KG1 (cell line): ENCODE measurements around the gene DLX6.
"Not testable (repeated sequence)": the region's sequence is repeated elsewhere in the genome, so short reads cannot be mapped to it uniquely, and the experiment has no call there.

Experiments
- DNase-seq: peaks from one replicate; lab custom pipeline; 2025; lab: John Stamatoyannopoulos, UW

DLX6 gene

DNA sequence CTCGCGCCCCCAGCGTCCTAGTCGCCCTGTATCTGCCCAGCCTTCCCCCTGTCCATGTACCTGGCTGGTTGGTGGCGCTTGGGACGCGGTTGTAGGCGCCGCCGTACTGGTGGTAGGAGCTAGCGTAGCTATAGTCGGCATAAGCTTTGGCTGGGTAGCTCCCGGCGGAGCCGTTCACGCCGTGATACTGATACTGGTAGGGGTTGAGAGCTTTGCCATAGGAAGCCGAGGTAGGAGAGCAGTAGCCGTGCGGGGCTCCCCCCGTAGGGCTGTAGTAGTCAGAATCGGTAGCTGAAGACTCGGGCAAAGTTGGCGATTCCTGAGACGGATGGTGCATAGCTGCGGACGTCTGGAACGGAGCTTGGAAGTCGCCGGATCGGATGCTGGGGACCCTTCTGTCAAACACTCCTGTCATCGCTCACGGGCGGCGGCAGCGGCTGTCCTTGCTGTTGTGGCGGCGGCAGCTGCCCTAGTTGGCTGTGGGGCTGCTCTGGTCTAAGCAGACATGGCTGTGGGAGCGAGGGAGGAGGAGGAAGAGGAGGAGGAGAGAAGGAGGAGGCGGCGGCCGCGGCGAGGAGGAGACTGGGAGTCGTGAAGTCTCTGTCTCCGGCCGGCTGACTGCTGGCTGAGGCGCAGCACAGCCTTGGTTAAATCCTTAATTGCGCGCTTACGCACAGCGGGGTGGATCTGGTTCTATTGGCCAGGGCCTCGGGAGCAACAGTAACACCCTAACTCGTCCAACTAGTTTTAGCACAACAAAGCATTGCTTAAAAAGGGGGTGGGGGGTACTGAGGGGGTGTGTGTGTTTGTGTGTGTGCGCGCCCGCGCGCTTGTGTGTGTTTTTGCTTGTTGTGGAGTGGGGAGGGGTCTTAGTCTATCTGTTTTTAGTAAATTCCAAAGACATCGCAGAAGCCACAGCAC lies 19.1 kb downstream of the DLX6 start, which contains the start of gene DLX5:
Gene DLX5, minus strand, starts transcription at position 623 of the 921 bp plus-strand sequence. Its CDS starts 208 bp downstream, at position 415.
- DNase-seq = no peak

DNA sequence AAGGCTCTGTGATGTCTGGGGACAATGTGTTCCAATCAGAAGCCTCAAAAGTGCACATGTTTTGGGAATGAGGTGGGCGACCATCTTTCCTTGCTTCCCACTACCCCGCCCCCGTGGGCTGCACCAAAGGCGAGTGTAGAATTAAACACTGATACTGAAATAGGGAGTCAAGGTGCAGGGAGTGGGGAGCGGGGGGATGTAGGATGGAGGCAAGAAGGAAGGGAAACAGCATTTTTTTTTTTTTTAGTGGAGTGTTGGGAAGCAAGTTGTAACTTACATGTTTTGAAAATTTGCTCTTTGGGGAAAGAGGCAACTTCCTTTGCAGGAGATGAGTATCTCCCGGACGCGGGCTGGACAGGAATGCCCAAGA lies 19.8 kb downstream of the DLX6 start:
- no peak for DNase-seq

DNA sequence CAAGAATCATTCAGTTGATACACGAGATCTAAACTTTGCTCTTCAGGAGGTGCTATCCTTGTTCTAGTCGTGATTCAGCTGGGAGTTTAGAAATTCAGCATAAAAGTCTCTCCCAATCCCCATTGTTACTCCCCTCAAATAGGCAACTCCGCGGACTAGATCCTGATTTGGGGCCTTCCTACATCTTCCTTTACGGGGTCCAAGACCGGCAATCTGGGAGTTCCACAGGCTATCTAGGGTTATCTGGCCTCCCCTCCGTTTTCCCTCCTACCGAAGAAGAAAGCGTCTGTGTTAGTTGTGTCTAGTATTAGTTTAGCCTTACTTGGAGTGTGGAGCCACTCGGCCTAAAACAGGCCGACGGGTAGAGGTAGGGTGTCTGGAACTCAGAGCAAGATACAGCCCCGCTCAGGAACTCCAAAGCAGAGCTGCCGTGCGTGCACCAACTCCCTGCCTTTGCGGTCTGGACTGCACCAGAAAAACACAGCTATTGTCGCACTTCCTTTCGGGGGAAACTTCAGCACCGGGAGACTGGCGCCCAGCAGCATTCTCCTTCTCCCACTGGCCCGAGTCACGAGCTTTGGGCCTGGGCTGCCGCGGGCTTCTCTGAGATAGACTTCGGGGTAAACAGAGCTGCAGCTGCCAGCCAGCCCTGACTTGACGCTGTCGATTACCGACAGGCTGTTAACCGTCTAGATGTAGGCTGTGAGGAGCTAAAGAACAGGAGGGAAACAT lies 20.8 kb downstream of the DLX6 start:
- DNase-seq = no peak

DNA sequence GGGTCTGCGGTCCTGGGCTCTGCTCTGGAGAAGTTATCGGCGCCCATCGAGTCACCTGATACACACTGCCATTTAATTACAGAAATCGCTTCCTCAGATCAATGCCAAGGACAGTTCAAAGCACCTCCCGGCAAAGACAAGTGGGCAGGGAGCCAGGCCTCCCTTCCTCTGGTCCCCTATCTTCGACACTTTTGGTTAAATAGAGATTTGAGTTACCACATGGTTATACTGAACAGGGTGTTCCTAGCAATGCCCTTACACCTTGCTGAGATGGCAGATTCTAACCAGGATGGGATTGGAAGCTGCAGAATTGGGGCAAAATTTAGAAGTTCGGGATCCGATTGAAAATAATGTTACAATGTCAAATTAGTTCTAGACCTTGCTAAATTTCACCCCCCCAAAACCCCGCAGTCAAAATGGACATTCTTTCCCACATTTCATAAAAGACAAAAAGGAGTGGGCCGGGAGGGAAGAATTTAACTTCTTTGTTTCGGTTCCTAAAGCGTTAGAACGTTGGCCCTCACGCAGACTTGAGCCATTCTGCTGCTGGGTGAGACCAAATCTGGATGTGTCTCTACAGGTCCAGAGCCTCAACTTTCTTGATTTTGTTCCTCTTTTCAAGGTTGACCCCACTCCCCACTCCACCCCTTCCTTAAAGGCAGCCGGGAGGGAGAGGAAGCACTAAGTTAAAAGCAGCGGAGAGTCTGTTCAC lies 21.5 kb downstream of the DLX6 start:
- no peak for DNase-seq

DNA sequence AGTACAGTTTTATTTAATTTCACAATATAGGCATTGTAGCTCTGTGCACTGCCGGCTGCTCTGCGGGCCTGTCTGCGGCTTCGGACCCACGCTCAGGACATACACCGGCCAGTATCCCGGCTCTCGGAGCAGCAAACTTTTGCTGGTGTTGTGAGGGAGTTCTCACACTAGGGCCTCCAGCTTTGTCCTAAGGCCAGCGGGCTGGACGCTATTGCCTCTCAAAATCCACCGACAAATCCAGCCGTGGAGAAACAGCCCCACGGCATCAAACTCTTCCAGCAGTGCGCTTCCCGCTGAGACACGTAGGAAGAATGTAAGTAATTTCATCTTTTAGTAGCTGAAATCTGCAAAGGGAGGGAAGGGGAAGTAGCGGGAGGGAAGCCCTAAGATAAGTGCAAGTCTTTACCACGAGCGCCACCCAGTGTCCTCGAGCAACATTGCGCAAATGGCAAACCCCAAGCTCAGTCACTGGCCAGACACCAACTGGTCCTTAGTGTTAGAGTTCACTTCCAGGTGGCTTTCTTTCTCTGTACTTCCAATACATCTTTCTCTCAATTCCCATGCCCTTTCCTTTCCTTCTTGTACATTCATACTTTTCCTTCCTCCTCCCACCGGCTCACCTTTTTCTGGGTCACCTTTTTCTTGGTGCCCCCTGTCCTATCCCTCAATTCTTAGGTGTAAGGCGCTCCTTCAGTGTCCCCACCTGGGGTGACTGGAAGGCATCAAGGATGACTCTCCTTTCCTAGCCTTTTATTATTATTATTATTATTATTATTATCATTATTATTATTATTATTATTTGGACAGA lies 22.3 kb downstream of the DLX6 start:
- DNase-seq = no peak

DNA sequence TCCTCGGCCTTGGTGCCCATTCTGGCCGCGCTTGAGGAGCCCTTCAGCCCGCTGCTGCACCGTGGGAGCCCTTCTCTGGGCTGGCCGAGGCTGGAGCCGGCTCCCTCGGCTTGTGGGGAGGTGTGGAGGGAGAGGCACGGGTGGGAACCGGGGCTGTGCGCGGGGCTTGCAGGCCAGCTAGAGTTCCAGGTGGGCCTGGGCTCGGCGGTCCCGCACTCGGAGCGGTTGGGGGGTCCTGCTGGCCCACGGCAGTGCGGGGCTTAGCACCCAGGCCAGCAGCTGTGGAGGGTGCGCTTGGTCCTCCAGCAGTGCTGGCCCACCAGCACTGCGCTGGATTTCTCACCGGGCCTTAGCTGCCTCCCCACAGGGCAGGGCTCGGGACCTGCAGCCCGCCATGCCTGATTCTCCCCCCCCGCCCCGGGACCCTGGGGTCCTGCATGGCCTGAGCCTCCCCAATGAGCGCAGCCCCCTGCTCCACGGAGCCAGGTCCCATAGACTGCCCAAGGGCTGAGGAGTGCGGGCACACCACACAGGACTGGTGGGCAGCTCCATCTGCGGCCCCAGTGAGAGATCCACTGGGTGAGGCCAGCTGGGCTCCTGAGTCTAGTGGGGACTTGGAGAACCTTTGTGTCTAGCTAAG lies 29.0 kb downstream of the DLX6 start:
- not testable (repeated sequence) for DNase-seq

DNA sequence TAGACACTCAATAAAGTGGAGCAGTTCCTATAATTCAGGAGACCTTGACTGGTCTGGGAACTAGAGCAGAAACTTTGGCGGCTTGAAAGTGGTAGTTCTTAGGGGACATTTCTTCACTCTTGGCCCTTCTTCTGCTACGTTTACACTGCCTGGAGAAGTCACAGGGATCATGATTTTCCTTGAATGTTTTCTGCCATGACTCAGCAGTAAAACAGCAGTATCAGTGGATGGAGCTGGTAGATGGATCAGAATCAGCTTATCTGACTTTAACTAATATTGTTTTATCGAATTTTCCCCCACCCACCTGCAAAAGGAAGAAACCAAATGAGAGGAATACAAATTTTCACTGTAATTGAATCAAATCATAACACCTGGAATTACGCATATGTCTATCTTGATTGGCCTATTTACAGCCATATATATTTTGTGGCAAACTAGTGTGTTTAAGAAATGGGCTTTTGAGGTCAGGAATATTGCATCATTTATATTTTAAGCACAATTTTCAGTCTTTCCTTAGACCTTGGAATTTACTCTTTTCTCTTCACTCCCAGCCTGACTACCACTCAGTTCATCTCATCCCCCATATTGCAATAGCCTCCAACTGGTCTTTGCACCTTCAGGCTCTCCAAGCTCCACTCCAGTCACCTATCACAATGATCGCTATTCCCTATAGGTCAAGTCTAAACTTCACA lies 34.2 kb downstream of the DLX6 start:
- DNase-seq = no peak

DNA sequence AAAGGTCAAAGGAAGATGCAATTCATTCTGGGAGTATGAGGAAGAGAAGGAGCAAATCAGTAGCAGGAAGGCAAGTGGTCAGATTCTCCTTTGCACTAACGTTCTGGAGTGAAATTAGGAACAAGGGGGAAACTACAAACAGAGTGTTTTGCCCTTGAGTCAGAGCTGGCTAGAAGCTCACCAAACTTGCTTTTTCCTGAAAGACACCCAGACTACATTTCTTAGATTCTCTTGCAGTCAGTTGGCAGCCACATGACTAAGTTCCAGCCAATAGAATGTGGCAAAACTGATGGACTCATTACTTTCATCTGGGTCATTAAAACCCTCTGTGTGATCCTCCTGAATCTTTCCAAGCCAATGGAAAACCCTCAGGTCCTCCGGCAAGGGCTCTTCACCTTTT lies 37.9 kb downstream of the DLX6 start:
- DNase-seq = no peak
